GM12874 (cell line): ENCODE results near the gene ZNF202.

Experiments
- CTCF ChIP-seq: IDR thresholded peaks from 2 replicates; pipeline ENCODE4 v1.5.1; 2011; ENCODE audit warnings: low read depth, mild to moderate bottlenecking, control low read depth, low read length, moderate library complexity; ENCODE audit not compliant: insufficient read depth

The ZNF202 gene

GRCh38 chr11:123741159-123742030, at the start of gene ZNF202:
ZNF202 (minus strand) TSS chr11:123741660; CDS start chr11:123730888, 10,772 bp downstream.
- no peak for TF ChIP-seq CTCF

- TF ChIP-seq CTCF: no peak
Measured at GRCh38 chr11:123783536-123783935, 42.1 kb upstream of the ZNF202 start.

GRCh38 chr11:123778511-123778910, 37.1 kb upstream of the ZNF202 start:
- TF ChIP-seq CTCF: no peak

- TF ChIP-seq CTCF: no peak
Measured at GRCh38 chr11:123775715-123776549, 34.5 kb upstream of the ZNF202 start.

GRCh38 chr11:123775289-123775688, 33.8 kb upstream of the ZNF202 start:
- no peak for TF ChIP-seq CTCF

- TF ChIP-seq CTCF: no peak
Measured at GRCh38 chr11:123773959-123774358, 32.5 kb upstream of the ZNF202 start.

- TF ChIP-seq CTCF: no peak
Measured at GRCh38 chr11:123773026-123773425, 31.6 kb upstream of the ZNF202 start.
